A673 (cell line): ENCODE data around the gene TSPYL1. TPM values are rescaled to one million over a fixed set of nuclear protein-coding genes. Genes with fewer than 3 reads are reported as not detected.

Experiments
- BruUV-seq: library from RNA; stranded (reverse); fragments of 400-500 nt; replicated peaks from 2 replicates; lab custom pipeline; 2021; lab: Mats Ljungman, UMichigan
- CTCF ChIA-PET: fragments of 300-600 bp; sonication (Branson Sonifier 250); formaldehyde crosslinking; loops from one replicate; lab custom pipeline; 2022; ENCODE audit warnings: antibody characterized with exemption; lab: Charles Lee
- POLR2A ChIA-PET: fragments of 300-600 bp; sonication (Branson Sonifier 250); formaldehyde crosslinking; loops from one replicate; lab custom pipeline; 2022; ENCODE audit warnings: antibody characterized with exemption; ENCODE audit not compliant: low non-redundant PET; lab: Charles Lee
- DNase-seq: peaks from one replicate; pipeline ENCODE4 v3.0.0-alpha.2; 2015; ENCODE audit warnings: low spot score
- H3K27ac ChIP-seq: fragments of 200-600 bp; sonication (generic); 2 replicates; pipeline ENCODE4 v1.5.1; 2016; ENCODE audit warnings: mixed run types, low read depth, mild to moderate bottlenecking, mixed read lengths, antibody characterized with exemption, low read length; ENCODE audit not compliant: poor library complexity, severe bottlenecking
- H3K27me3 ChIP-seq: fragments of 200-600 bp; sonication (generic); replicated peaks from 2 replicates; pipeline ENCODE4 v1.6.1; 2017; ENCODE audit warnings: mixed run types, low read depth, mild to moderate bottlenecking, mixed read lengths, antibody characterized with exemption, low read length; ENCODE audit not compliant: insufficient read depth, poor library complexity
- H3K36me3 ChIP-seq: fragments of 200-600 bp; sonication (generic); 2 replicates; pipeline ENCODE4 v1.6.1; 2016; ENCODE audit warnings: mixed run types, mild to moderate bottlenecking, mixed read lengths, antibody characterized with exemption, low read length; ENCODE audit not compliant: insufficient read depth, poor library complexity, severe bottlenecking
- H3K4me1 ChIP-seq: fragments of 200-600 bp; sonication (generic); 2 replicates; pipeline ENCODE4 v1.6.1; 2017; ENCODE audit warnings: mixed run types, mild to moderate bottlenecking, mixed read lengths, antibody characterized with exemption, low read length; ENCODE audit not compliant: insufficient read depth, poor library complexity, severe bottlenecking
- H3K4me3 ChIP-seq: fragments of 200-600 bp; sonication (generic); 2 replicates; pipeline ENCODE4 v1.5.1; 2016; ENCODE audit warnings: low read depth, mixed run types, mild to moderate bottlenecking, mixed read lengths, low read length; ENCODE audit not compliant: poor library complexity, severe bottlenecking
- H3K9me3 ChIP-seq: fragments of 200-600 bp; sonication (generic); 2 replicates; pipeline ENCODE4 v1.6.1; 2016; ENCODE audit warnings: mixed run types, low read depth, mild to moderate bottlenecking, mixed read lengths, antibody characterized with exemption, low read length; ENCODE audit not compliant: poor library complexity, severe bottlenecking
- CTCF ChIP-seq: fragments of 300-800, 200-600 bp; sonication (generic); conservative IDR thresholded peaks from 2 replicates; pipeline ENCODE4 v1.5.1; 2017; ENCODE audit warnings: low read depth, mild to moderate bottlenecking, antibody characterized with exemption, low read length, moderate library complexity, mixed read lengths
- EZH2 ChIP-seq: fragments of 200-600 bp; sonication (generic); IDR thresholded peaks from 2 replicates; pipeline ENCODE4 v1.6.1; 2017; ENCODE audit warnings: borderline replicate concordance, low read depth, mild to moderate bottlenecking, mixed read lengths, antibody characterized with exemption, low read length; ENCODE audit not compliant: poor library complexity, severe bottlenecking
- intact Hi-C: fragments of 100-400 bp; cut with micrococcal nuclease; formaldehyde crosslinking; loops from one replicate; pipeline ENCODE4 v1.10.0; 2022; ENCODE audit not compliant: unreplicated experiment
- total RNA-seq: library from RNA; stranded (reverse); gene quantifications from 2 replicates; pipeline ENCODE4 v1.2.3, GENCODE V29; 2021

The TSPYL1 gene
- total RNA-seq, 1 experiment from 2014 or later = 41.1 TPM

GRCh38 chr6:116309001-116309400 is 29.3 kb upstream of the TSPYL1 start:
- POLR2A ChIA-PET = no interaction called here
- H3K27me3 ChIP-seq = no peaks in the 10 kb centered on the region
- H3K9me3 ChIP-seq = no peaks in the 10 kb centered on the region
- no peak for DNase-seq
- CTCF ChIA-PET = no interaction called here
- intact Hi-C loops = no loop called here
- no peak overlapping the region for H3K27ac ChIP-seq
- TF ChIP-seq CTCF (no peak), EZH2 (no peak)
- H3K36me3 ChIP-seq = no peaks in the 10 kb centered on the region
- BruUV-seq = no TSS peak
- no peaks in the 10 kb centered on the region for H3K4me1 ChIP-seq
- no peak overlapping the region for H3K4me3 ChIP-seq

DNA sequence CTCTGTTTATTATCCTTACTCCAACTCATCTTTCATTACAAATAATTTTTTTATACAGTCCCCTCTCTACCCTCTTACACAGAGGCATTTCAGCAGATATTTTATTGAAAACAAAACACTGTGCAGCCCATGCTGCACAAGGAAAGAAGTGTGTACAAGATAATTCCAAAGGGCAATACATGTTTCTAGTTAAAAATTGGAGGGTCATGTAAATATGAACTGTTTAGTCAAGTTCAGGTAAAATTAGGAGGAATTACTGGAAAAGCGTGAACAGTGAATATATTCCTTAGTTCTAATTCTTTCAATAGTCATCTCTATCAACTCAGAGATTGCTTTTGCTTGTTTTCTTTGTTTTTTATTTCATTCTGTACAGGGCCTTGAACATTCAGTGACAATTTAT is 27.9 kb upstream of the TSPYL1 start:
- Histone ChIP-seq H3K4me3 (no peak overlapping the region), H3K4me1 (no peaks in the 10 kb centered on the region), H3K36me3 (no peaks in the 10 kb centered on the region), H3K9me3 (no peaks in the 10 kb centered on the region), H3K27ac (no peak overlapping the region), H3K27me3 (no peaks in the 10 kb centered on the region)
- CTCF ChIA-PET = no interaction called here
- DNase-seq = no peak
- TF ChIP-seq CTCF = no peak
- no peak for TF ChIP-seq EZH2
- POLR2A ChIA-PET = no interaction called here
- intact Hi-C loops = no loop called here
- BruUV-seq = no TSS peak

DNA sequence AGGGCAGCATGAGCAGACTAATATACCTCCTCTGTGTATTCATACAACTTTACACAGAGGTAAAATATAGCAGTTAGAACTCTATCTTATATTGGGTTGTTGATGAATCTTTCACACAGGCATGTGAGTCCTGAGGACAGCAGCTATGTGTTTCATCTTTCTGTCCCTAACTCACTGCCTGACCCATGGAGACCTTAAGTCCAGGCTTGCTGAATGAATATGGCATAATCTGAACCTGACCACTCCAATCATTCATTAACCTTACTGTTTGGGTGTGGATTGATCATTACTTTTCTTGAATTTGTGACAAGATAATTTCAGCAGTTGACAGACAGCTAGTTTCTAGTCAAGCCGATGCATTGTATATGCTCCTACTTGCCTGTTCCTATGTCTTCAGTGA is 27.3 kb upstream of the TSPYL1 start:
- Histone ChIP-seq H3K27ac (no peak overlapping the region), H3K36me3 (no peaks in the 10 kb centered on the region), H3K4me1 (no peaks in the 10 kb centered on the region), H3K9me3 (no peaks in the 10 kb centered on the region), H3K4me3 (no peak overlapping the region), H3K27me3 (no peaks in the 10 kb centered on the region)
- TF ChIP-seq EZH2 = no peak
- no peak for TF ChIP-seq CTCF
- BruUV-seq = no TSS peak
- CTCF ChIA-PET = no interaction called here
- POLR2A ChIA-PET = no interaction called here
- intact Hi-C loops = no loop called here
- no peak for DNase-seq
